Renal cortex interstitium (tissue), 11 donors: ENCODE data around the gene LHB. TPM values are rescaled to one million over a fixed set of nuclear protein-coding genes. Genes with fewer than 3 reads are reported as not detected.

Experiments
- DNase-seq, 11 donors: peaks; one replicate each; pipeline ENCODE4 v3.0.0-alpha.2; 2013; ENCODE audit warnings: low read depth in 9 of 11, low spot score in 4 of 11; ENCODE audit errors: extremely low read depth in 1 of 11
- polyA plus RNA-seq, 3 donors: library from polyadenylated mRNA; unstranded; fragments of 120-200 nt; gene quantifications; one replicate each; pipeline ENCODE4 v1.2.1, GENCODE V29; 2013; ENCODE audit not compliant: insufficient read length in 3 of 3

The LHB gene
- polyA plus RNA-seq, 3 donors: 0.29 TPM; not detected in 2

DNA sequence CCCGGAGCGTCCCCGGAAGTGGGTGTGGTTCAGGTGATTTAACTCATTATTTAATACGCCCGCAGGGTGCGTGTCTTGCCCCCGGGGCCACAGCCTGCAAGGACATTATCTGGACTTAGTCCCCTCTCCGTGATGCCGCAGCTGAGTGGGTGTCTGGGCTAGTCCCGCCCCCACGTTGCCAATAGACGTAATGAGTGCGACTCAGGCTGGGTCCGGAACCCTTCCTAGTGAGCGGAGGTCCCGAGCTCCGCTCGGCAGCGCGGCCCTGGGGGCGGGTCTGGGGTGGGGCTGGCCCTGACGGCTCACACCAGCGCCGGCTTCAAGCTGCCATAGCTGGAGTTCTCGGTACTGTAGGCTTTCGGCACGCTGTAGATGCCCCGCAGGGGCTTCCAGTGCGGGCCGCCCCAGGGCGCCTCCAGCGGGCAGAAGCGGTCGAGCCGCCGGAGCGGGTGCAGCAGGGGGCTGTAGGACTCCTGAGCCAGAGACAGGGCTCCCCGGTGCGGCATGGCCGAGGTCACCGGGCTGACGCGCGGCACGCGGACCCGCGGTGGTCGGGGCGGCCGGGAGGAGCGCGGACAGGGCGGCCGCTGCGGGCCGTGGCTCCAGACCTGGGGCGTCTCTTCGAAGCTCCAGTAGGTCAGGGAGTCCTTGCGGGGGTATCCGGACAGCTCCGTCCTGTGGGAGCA, 918 bp upstream of the LHB start:
- DNase-seq: peak in 1 of 11 donors; percentile 17

DNA sequence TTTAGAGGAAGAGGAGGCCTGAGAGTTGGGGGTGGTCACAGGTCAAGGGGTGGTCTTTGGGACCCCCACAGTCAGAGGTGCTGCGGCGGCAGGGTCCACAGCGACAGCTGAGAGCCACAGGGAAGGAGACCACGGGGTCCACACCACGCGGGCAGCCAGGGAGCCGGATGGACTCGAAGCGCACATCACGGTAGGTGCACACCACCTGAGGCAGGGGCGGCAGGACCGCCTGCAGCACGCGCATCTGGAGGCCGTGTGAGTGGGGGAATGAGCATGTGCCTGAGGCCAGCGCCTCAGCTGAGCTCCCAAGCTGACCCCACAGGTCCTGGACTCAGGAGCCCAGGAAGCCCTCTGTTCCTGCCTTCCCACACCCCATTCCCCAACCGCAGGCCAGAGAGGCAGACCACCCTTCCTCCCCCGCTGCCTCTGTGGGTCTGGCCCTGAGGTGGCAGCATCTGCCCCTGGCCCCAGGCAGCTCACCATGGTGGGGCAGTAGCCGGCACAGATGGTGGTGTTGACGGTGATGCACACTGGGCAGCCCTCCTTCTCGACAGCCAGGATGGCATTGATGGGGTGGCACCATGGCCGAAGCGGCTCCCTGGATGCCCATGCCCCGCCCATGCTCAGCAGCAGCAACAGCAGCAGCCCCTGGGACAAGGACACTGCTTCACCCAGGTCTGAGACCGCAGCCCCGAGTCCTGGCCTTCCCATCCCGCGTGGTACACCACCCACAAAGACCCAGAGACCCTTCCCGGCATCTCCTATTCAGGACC, 638 bp downstream of the LHB start:
- no peak for DNase-seq

DNA sequence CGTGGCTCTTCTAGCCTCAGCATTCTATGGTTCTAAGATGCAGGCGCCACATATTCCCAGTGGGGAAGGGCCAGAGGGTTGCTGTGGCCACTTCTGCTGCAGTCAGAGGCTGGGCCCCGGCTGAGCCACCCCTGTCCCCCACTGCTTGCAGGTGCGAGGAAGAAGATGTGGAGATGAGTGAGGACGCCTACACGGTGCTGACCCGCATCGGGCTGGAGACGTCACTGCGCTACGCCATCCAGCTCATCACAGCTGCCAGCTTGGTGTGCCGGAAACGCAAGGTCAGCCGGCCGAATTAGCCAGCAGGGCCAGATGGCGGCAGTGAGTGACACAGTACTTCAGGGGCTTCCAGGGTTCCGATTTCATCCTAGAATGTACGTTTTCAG, 2.0 kb downstream of the LHB start:
- no peak for DNase-seq

DNA sequence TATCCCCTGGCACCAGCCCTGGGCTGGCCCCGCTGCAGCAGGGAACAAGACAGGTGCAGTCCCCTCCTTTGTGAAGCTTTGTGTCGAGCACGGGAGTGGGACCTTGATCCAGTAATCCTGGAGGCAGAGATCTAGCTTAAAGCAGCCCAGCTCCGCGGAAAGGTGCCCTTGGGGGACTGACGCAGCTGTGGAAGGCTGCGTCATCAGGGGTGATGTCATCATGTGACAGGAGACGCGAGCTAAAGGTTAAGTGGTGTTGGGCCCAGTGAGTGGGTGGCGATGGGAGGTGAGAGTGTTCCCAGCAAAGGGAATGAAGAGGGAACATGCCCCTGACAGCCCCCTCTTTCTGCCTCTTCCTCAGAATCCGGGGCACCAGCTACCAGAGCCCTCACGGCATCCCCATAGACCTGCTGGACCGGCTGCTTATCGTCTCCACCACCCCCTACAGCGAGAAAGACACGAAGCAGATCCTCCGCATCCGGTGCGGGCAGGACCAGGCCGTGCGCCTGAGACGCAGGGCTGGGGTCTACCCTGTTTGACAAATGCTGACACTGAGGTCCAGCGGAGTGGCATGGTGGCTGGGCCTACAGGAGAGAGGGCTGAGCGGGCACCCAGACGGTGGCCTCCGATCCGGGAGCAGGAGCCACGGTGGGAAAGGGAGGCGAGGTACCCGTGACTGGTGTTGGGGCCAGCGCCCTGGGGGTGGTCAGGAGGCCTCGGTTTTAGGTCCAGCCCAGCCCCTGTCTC, 2.6 kb downstream of the LHB start:
- no peak for DNase-seq

DNA sequence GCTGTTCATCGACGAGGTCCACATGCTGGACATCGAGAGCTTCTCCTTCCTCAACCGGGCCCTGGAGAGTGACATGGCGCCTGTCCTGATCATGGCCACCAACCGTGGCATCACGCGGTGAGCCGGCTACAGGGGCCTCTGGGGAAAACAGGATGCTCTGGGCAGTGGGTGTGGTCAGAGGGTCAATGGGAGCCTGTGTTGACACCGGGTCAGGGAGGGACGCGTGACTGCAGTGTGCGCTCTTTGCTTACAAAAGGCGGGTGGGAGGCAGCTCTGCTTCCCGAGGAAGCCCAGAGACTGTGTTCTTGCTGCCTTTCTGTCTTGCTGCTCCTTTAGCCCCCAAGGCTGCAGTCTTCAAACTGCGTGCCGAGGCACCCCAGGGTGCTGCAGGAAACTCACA, 5.7 kb downstream of the LHB start:
- DNase-seq: no peak

DNA sequence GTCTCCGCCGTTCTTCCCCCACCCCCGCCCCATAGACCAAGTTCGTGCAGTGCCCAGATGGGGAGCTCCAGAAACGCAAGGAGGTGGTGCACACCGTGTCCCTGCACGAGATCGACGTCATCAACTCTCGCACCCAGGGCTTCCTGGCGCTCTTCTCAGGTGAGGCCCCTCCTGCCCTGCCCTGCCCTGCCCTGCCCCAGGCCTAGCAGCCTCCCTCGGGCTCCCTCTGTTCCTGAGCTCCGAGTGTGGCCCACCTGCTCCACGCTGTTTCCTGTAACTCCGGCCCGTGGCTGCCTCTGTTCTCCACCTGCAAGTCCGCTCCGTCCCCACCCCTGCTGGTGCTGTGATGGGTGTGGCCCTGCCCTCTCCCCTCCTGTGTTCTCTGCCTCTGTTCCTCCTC, 6.4 kb downstream of the LHB start:
- DNase-seq: no peak

DNA sequence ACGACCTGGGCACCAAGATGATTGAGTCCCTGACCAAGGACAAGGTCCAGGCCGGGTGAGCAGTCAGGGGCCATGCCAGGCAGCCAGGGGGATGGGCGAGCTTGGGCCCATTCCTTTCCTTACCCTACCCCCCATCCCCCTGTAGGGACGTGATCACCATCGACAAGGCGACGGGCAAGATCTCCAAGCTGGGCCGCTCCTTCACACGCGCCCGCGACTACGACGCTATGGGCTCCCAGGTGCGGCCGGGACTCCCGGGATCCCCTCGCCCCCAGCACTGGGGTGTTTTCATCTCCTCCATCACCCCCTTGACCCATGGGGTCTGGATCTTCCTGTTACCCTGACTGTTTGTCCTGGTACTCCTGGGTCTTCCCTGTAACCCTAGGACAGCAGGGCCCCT, 7.1 kb downstream of the LHB start:
- DNase-seq: no peak

DNA sequence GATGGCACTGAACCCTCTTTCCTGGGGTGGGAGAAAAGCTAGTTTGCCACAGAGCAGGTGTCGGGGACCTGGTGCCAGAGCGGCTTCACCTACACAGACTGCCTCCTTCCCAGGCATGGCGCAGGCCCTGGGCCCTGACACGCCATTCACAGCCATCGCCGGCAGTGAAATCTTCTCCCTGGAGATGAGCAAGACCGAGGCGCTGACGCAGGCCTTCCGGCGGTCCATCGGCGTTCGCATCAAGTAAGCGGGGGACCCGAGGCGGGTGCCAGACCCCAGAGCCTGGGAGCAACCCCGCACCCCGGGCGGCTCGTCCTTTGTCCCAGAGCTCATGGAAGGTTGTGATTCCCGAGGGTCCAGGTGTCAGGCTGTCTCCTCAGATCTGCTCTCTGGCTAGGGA, 10.0 kb downstream of the LHB start:
- no peak for DNase-seq

DNA sequence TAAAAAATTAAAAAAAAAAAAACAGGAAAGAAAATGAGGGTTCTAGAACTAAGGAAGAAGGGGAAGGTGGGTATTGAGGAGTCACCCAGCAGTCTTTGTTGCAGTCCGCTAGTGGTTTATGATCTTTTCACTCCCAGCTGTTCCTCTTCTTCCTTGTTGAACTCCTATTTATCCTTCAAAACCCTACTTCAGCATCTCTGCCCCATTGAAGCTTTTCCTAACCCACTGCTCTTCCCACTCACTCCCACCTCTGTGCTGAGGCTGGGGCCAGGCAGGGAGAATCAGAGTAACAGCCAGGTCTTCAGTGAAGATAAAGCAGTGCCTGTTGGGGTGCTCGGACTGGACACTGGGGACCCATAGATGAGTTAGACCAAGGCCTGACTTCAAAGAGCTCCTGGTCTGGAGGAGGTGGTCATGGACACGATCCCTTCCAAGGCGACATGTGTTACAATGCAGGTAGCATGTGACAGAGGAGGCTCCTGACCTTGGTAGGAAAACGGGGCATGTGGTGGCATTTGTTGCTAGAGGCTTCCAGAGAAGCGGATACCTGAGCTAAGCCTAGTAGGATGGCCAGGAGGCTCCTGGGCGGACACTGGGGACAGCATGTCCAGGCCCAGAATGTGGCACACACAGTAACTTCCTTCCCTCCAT, 11.8 kb downstream of the LHB start:
- DNase-seq: no peak

DNA sequence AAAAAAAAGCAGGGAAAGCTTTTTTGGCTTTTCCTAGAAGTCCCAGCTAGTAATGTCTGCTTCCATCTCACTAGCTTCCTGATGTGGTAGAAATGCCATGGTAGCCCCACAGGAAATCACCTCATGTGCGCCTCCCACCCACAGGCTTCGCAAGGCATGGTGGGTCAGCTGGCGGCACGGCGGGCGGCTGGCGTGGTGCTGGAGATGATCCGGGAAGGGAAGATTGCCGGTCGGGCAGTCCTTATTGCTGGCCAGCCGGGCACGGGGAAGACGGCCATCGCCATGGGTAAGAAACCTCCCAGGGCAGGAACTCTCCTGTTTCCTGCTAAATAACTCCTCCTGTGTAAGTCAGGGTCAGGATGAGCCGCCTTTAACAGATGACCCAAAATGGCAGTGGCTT, 12.8 kb downstream of the LHB start:
- DNase-seq: no peak

DNA sequence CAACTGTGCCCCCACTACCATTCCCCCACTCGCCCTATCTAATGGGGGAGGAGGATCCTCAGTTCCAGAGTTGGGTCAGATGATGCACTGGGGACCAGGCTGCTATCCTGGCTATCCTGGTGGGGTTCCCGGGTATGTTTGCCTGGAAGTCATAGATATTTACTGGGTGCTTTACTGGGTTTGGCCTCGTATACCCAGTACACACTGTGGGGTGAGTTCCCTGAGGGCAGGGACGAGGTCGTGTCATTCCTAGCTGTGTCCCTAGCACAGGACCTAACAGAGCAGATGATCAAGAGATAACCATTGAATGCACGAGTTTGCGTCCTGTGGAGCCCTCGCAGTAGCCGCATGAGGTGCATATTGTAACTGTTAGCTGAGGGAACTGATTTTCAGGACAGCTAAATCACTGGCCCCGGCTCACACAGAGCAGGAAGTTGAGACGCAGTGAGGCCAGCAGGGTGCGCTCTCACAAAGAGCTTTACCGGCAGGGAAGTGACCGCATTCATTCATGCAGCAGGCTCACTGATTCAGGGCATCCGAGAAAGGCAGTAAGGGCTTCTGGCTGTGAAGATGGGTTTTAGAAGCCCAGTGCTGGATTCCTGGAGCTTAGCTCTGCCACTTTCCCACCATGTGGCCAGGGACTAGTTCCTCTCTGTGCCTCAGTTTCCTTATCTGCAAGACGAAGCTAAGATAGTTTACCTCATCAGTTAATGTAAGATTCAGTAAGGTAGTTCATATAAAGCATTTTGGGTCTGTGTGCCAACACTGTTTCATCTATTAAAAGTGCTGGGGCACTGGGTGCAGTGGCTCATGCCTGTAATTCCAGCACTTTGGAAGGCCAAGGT, 17.2 kb downstream of the LHB start:
- DNase-seq: peak in 1 of 11 donors; percentile 52

DNA sequence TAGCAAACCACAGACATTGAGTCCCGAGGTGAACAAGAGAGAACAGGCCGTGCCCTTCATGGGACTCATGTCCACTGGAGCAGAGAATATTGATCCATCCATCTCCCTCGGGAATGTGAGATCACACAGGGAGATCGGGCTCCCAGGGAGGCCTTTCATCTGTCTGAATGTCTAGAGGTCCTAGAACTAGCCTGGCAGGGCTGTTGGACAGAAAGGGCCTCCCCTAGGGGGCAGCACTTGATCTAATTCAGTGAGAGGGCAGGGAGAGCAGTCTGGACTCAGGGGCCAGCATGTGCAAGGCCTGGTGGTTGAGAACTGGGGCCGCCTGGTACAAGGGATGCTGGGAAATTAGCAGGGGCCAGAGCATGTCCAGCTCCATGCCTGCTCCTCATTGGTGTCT, 18.9 kb downstream of the LHB start:
- DNase-seq: no peak

DNA sequence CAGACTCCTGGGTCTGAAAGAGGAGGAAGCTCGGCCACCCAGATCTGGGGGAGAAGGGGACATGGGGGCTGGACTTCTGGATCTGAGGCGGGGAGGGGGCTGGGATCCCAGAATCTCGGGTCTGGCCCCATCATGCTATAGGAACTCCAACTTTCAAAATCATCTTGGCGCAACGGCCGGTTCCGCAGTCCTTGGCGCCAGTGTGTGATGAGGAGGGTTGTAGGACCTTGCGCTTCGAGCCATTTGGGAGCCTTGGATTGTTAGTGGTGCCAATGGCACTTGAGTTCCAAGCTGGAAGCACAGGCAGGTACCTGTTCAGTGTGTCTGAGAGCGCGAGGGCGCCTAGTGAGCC, 22.9 kb downstream of the LHB start:
- no peak for DNase-seq

DNA sequence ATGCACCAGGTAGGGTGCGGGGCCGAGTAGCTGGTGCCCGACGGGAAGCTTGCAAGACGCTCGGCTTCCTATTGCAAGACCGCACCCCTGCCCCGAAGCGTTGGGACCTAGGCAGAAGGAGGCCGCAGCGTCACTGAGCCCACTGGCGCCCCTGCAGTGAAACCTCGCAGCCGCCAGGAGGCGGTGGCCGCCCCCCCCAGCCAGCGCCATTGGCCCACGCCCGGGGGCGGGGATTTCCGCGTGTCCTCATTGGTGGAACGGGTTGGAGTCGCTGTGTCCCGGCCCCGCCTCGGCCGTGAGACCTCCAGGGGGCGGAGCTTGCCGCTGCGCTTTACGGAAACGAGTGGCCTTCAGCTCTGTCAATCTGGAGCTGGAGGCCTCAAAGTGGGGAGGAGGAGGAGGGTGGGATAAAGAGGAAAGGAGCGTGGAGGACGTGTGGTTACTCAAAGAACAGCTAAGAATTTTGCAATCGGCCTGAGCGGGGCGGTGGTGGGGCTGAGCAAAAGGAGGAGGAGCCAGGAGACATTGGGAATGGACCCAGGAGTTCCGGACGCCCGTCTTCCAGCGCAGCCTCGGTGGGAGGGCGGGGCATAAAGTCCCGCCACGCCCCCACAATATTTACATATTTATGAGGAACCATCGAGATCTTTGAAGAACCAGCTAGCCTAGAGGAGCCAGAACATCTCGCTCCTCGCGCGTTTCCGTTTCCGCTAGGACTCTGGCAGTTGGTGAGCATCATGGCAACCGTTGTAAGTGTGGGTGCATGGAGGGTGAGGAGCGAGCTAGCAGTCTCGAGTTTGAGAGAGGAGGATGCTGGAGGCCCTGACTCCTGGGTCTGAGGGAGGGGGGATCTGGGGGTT, 23.5 kb downstream of the LHB start, which contains the start of the genes GYS1 and RUVBL2:
TSS of gene GYS1 (minus strand) at position 135 of the 860 bp plus-strand sequence. CDS start 197 bp downstream, outside the sequence.
TSS of gene RUVBL2 (plus strand) at position 713 of the 860 bp plus-strand sequence. CDS start at position 738, 25 bp downstream.
- DNase-seq: peak; percentile 99 to 100 (median 99)

DNA sequence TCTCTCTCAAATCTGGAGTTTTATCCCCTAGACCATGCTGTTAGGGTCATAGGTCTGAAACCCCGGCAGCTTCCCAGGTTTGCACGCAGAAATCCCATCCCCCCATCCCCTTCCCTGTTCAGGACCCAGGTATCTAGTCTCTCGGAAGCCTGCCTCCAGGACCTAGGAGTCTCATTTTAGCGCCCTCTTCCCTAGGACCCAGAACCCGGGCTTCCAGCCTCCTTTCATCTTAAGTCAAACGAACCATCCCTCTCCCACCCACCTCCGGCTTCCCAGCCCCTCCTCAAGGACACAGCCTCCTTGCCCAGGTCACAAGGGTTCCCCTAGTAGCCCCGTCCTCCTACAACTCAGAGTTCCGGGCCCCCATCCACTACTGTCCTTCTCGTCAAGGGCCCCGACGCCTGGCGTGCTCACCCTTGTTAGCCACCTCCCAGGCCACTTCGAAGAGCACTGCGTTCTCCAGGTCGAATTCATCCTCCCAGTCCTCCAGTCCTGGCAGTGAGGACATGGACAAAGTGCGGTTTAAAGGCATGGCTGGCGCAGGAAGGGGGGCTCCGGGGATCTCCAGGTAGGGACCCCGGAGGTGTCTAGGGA, 24.2 kb downstream of the LHB start:
- DNase-seq: peak in 1 of 11 donors; percentile 31

DNA sequence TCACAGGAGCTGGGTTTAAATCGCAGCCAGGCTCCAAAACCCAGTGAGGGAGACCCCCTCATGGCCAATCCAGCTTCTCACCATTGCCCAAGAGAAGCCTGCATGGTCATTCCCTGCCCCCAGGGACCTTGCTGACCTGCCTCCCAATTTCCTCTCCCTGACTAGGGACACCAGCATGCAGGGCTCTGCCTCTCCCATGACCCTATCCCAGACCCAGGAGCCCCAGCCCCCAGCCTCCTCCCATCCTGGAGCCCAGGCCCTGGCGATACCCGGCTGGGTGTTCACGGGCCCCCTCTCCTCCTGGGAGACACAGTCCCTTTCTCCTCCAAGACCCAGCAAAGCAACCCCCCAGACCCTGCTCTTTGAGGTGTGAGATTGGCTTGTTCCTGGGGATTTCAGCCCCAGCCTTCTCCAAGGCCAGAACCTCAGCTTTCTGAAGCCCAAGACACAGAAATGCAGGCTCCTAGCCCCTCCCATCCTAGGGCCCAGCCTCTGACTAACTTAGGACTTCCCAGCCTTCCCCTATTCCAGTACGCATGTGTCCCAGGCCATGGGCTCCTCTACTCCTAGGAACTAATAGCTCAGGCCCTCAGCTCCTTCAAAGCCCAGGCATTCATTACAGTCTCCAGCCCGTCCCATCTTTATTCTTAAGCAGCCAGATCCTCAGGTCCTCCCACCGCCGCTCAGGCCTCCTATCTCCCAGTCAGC, 24.9 kb downstream of the LHB start:
- DNase-seq: peak in 5 of 11 donors; percentile 25 to 56 (median 48)
